OCI-LY7 (cell line): ENCODE data around the gene HOXC9. TPM values are rescaled to one million over a fixed set of nuclear protein-coding genes. Genes with fewer than 3 reads are reported as not detected.

Experiments used
- BruUV-seq: library from RNA; stranded (reverse); fragments of 400-500 nt; replicated peaks from 2 replicates; lab custom pipeline; 2021; lab: Mats Ljungman, UMichigan
- CTCF ChIA-PET: fragments of 300-600 bp; sonication (Branson Sonifier 250); formaldehyde crosslinking; loops from one replicate; lab custom pipeline; 2022; ENCODE audit warnings: antibody characterized with exemption; ENCODE audit not compliant: unreplicated experiment; lab: Charles Lee
- POLR2A ChIA-PET: fragments of 300-600 bp; sonication (Branson Sonifier 250); formaldehyde crosslinking; loops from one replicate; lab custom pipeline; 2022; ENCODE audit warnings: antibody characterized with exemption; lab: Charles Lee
- DNase-seq: peaks from one replicate; pipeline ENCODE4 v3.0.0-alpha.2; 2015; ENCODE audit warnings: low spot score
- H2AFZ ChIP-seq: fragments of 200-600 bp; sonication (generic), shearing (Covaris generic); 2 replicates; pipeline ENCODE4 v1.6.1; 2014; ENCODE audit warnings: mild to moderate bottlenecking, antibody characterized with exemption, low read length, moderate library complexity
- H3K27ac ChIP-seq: fragments of 200-600 bp; sonication (generic); 2 replicates; pipeline ENCODE4 v1.5.1; 2014; ENCODE audit warnings: mixed run types, low read depth, mild to moderate bottlenecking, moderate library complexity, low read length, inconsistent platforms; ENCODE audit not compliant: poor library complexity, severe bottlenecking
- H3K36me3 ChIP-seq: fragments of 200-600 bp; sonication (generic); 2 replicates; pipeline ENCODE4 v1.6.1; 2014; ENCODE audit warnings: mild to moderate bottlenecking, antibody characterized with exemption, low read length, moderate library complexity, mixed read lengths; ENCODE audit not compliant: insufficient read depth
- H3K4me1 ChIP-seq: fragments of 200-600 bp; sonication (generic); 2 replicates; pipeline ENCODE4 v1.5.1; 2014; ENCODE audit warnings: mild to moderate bottlenecking, low read length; ENCODE audit not compliant: insufficient read depth, poor library complexity, severe bottlenecking
- H3K4me2 ChIP-seq: fragments of 200-600 bp; sonication (generic); 2 replicates; pipeline ENCODE4 v1.6.1; 2014; ENCODE audit warnings: mild to moderate bottlenecking, low read length
- H3K4me3 ChIP-seq: fragments of 200-600 bp; sonication (generic); 2 replicates; pipeline ENCODE4 v1.5.1; 2014; ENCODE audit warnings: mild to moderate bottlenecking, low read depth, low read length; ENCODE audit not compliant: poor library complexity, severe bottlenecking
- H3K79me2 ChIP-seq: fragments of 200-600 bp; sonication (generic); 2 replicates; pipeline ENCODE4 v1.6.1; 2016; ENCODE audit warnings: low read depth, mild to moderate bottlenecking, low read length, moderate library complexity, mixed read lengths; ENCODE audit not compliant: insufficient read depth
- H3K9me2 ChIP-seq: fragments of 200-600 bp; sonication (generic); 2 replicates; pipeline ENCODE4 v1.6.1; 2016; ENCODE audit warnings: mild to moderate bottlenecking, low read length, mixed read lengths; ENCODE audit not compliant: insufficient read depth
- H3K9me3 ChIP-seq: fragments of 200-600 bp; sonication (generic); 2 replicates; pipeline ENCODE4 v1.6.1; 2014; ENCODE audit warnings: mild to moderate bottlenecking, mixed run types, low read length, mixed read lengths
- H4K20me1 ChIP-seq: fragments of 200-600 bp; sonication (generic); 2 replicates; pipeline ENCODE4 v1.6.1; 2014; ENCODE audit warnings: mild to moderate bottlenecking, antibody characterized with exemption, low read length, moderate library complexity, mixed read lengths; ENCODE audit not compliant: insufficient read depth
- EZH2phosphoT487 ChIP-seq: fragments of 200-600 bp; sonication (generic); IDR thresholded peaks from 2 replicates; pipeline ENCODE4 v1.6.1; 2018; ENCODE audit warnings: low read depth, borderline replicate concordance, mild to moderate bottlenecking, mixed run types, antibody characterized with exemption, low read length, moderate library complexity, mixed read lengths
- intact Hi-C: fragments of 100-400 bp; cut with micrococcal nuclease; formaldehyde crosslinking; loops from one replicate; pipeline ENCODE4 v1.10.0; 2022; ENCODE audit not compliant: unreplicated experiment
- microRNA-seq: library from miRNA; unstranded; fragments of <30 nt; microRNA quantifications from one replicate; pipeline ENCODE4 v1.2.0, GENCODE V29; 2022; ENCODE audit warnings: borderline replicate concordance
- small RNA-seq: library from RNA; depleted of rRNA; stranded (forward); fragments of <200 nt; gene quantifications from one replicate; pipeline ENCODE3, GENCODE V24; 2014
- total RNA-seq, 2 experiments: library from RNA; depleted of rRNA in 1 of 2; stranded (reverse); fragments of >200 nt in 1 of 2; shearing (Covaris generic) in 1 of 2; gene quantifications; 2 replicates each; pipeline ENCODE4 v1.2.3, GENCODE V29; 2014 to 2022
- TF ChIP-seq, protein P1 (sequence below): fragments of 200-600 bp; sonication (generic); conservative IDR thresholded peaks from 2 replicates; pipeline ENCODE4 v1.5.1; 2014; ENCODE audit warnings: mild to moderate bottlenecking, antibody characterized with exemption, low read length, moderate library complexity, mixed read lengths

HOXC9 gene
- total RNA-seq, 2 experiments from 2014 or later: 0.42 TPM; not detected in 1

DNA sequence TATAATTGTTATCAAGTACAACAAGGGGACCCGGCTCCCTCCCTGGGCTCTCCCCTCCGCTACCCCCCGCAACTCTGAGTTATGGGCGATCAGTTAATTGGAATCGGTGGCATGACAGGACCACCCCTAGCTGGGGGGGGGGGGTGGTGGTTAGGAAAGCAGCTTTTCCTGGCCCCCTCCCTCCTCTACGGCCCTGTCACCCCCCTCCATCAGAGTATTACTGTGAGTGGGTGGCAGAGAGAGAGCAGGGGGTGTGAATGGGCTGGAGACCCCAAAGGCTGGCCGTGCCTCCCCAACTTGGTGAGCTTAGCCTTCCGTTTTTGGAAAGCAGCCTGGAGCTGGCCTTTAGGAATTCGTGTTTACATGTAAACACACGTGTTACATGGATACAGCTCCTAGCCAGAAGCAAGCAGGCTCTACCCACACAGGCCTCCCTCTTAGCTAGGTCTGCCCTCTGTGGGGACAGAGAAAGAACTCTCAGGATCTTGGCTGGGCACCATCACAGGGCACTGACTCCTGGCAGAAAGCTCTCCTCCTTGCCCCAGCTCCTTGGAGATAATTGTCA, 52.6 kb downstream of the HOXC9 start:
- Histone ChIP-seq H3K4me2 (peak overlapping the region; percentile 83), H3K27ac (peak overlapping the region; percentile 83)
- no peak for DNase-seq

More for the DNA sequence above, 52.6 kb downstream of the HOXC9 start:
- TF ChIP-seq, protein P1, sequence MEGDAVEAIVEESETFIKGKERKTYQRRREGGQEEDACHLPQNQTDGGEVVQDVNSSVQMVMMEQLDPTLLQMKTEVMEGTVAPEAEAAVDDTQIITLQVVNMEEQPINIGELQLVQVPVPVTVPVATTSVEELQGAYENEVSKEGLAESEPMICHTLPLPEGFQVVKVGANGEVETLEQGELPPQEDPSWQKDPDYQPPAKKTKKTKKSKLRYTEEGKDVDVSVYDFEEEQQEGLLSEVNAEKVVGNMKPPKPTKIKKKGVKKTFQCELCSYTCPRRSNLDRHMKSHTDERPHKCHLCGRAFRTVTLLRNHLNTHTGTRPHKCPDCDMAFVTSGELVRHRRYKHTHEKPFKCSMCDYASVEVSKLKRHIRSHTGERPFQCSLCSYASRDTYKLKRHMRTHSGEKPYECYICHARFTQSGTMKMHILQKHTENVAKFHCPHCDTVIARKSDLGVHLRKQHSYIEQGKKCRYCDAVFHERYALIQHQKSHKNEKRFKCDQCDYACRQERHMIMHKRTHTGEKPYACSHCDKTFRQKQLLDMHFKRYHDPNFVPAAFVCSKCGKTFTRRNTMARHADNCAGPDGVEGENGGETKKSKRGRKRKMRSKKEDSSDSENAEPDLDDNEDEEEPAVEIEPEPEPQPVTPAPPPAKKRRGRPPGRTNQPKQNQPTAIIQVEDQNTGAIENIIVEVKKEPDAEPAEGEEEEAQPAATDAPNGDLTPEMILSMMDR: no peak
- TF ChIP-seq EZH2phosphoT487: no peak
- Histone ChIP-seq H3K9me2 (no peaks in the 10 kb centered on the region), H4K20me1 (0 out of 2 replicates have a peak, but pooled peaks cover 4% of the 10 kb centered on the region), H2AFZ (peak overlapping the region; percentile 80), H3K4me3 (peak overlapping the region; percentile 85), H3K79me2 (peaks cover 21% of the 10 kb centered on the region), H3K36me3 (peaks cover 11% of the 10 kb centered on the region; the same call in 1 of the 2 replicates), H3K4me1 (peaks cover 40% of the 10 kb centered on the region), H3K9me3 (no peaks in the 10 kb centered on the region)
- BruUV-seq: TSS peak; percentile 90
- POLR2A ChIA-PET: interaction anchor here (0.6 to 3.2 kb wide), 16 partner anchors 8 to 888 kb away, joined by 3 to 32 read pairs (median 4); partner anchors contain the start of gene SMUG1
- CTCF ChIA-PET: interaction anchor here (0.5 to 1.7 kb wide), 7 partner anchors 9 to 598 kb away, joined by 3 to 6 read pairs (median 3); partner anchors contain the start of gene SMUG1
- intact Hi-C loops: loop anchor here (1.0 kb wide), 2 partner anchors 34 to 164 kb away; no protein-coding TSS in a partner anchor

Small RNA genes within 50 kb of the gene (microRNA-seq; reads per million reads assigned to microRNA genes)
- gene MIR196A2 (6.1 reads per million), gene MIR615 (9.1 reads per million, percentile 11 among the genes with 10 or more reads in this experiment)

Small RNA genes within 50 kb of the gene (small RNA-seq; reads per million reads assigned to genes)
- gene AC012531.3: not detected
- not detected for gene AC012531.4
- gene HOXC5: not detected
- gene MIR196A2: not detected
- gene MIR615: not detected
- not detected for gene RF01905
- not detected for gene RF01906

Other genes starting within 250 kb of the HOXC9 start
- 0.67 and 0.76 TPM in 2 replicates for gene CISTR, start 248.2 kb upstream of the HOXC9 start, total RNA-seq (2014; rRNA removed; shearing (Covaris generic))
- gene CISTR, start 248.2 kb upstream of the HOXC9 start, total RNA-seq (2022): 1.3 and 3.2 TPM in 2 replicates
- 0.06 and 0.10 TPM in 2 replicates for gene HOXC13, start 61.3 kb upstream of the HOXC9 start, total RNA-seq (2014; rRNA removed; shearing (Covaris generic))
- gene HOXC13, start 61.3 kb upstream of the HOXC9 start, total RNA-seq (2022): not detected in 2 replicates
- gene HOXC12, start 45.3 kb upstream of the HOXC9 start, total RNA-seq (2014; rRNA removed; shearing (Covaris generic)): not detected in 2 replicates
- gene HOXC12, start 45.3 kb upstream of the HOXC9 start, total RNA-seq (2022): not detected in 2 replicates
- 1.4 and 2.3 TPM in 2 replicates for gene HOXC11, start 27.0 kb upstream of the HOXC9 start, total RNA-seq (2014; rRNA removed; shearing (Covaris generic))
- gene HOXC11, start 27.0 kb upstream of the HOXC9 start, total RNA-seq (2022): 2.7 and 3.8 TPM in 2 replicates
- 0.88 and 1.6 TPM in 2 replicates for gene HOTAIR, start 25.2 kb upstream of the HOXC9 start, total RNA-seq (2014; rRNA removed; shearing (Covaris generic))
- gene HOTAIR, start 25.2 kb upstream of the HOXC9 start, total RNA-seq (2022): 3.6 and 5.3 TPM in 2 replicates
- gene HOXC10, start 15.0 kb upstream of the HOXC9 start, total RNA-seq (2014; rRNA removed; shearing (Covaris generic)): 0.28 TPM in 1 of 2 replicates, not detected in the other
- gene HOXC10, start 15.0 kb upstream of the HOXC9 start, total RNA-seq (2022): 0.25 TPM in 1 of 2 replicates, not detected in the other
- gene HOXC8, start 8.8 kb downstream of the HOXC9 start, total RNA-seq (2014; rRNA removed; shearing (Covaris generic)): not detected in 2 replicates
- gene HOXC8, start 8.8 kb downstream of the HOXC9 start, total RNA-seq (2022): not detected in 2 replicates
- gene HOXC6, start 28.3 kb downstream of the HOXC9 start, total RNA-seq (2014; rRNA removed; shearing (Covaris generic)): 0.92 and 1.6 TPM in 2 replicates
- gene HOXC6, start 28.3 kb downstream of the HOXC9 start, total RNA-seq (2022): 2.7 and 3.7 TPM in 2 replicates
- not detected in 2 replicates for gene HOXC5, start 32.9 kb downstream of the HOXC9 start, total RNA-seq (2014; rRNA removed; shearing (Covaris generic))
- not detected in 2 replicates for gene HOXC5, start 32.9 kb downstream of the HOXC9 start, total RNA-seq (2022)
- 6.2 and 7.1 TPM in 2 replicates for gene HOXC4, start 53.7 kb downstream of the HOXC9 start, total RNA-seq (2014; rRNA removed; shearing (Covaris generic))
- gene HOXC4, start 53.7 kb downstream of the HOXC9 start, total RNA-seq (2022): 20.0 and 20.1 TPM in 2 replicates
- gene SMUG1, start 188.8 kb downstream of the HOXC9 start, total RNA-seq (2014; rRNA removed; shearing (Covaris generic)): 28.2 and 42.5 TPM in 2 replicates
- gene SMUG1, start 188.8 kb downstream of the HOXC9 start, total RNA-seq (2022): 36.0 and 37.9 TPM in 2 replicates